Keratinocyte (primary cell): ENCODE data around the gene B3GNT5.

Experiments used
- EZH2 ChIP-seq: IDR thresholded peaks from one replicate; pipeline ENCODE4 v1.6.1; 2012; ENCODE audit warnings: inconsistent platforms, mild to moderate bottlenecking, low read length, moderate library complexity
- TF ChIP-seq, protein P1 (sequence below), 3 experiments: IDR thresholded peaks in 1 of 3; conservative IDR thresholded peaks in 1 of 3; optimal IDR thresholded peaks in 1 of 3; 2 replicates in 2 of 3; 3 replicates in 1 of 3; pipeline versions ENCODE3 to v1.5.1; 2011; ENCODE audit warnings: low read length in 3 of 3, mild to moderate bottlenecking in 3 of 3, moderate library complexity in 2 of 3, control low read depth in 1 of 3, inconsistent platforms in 1 of 3; ENCODE audit not compliant: insufficient read depth in 2 of 3; ENCODE audit errors: extremely low read depth in 1 of 3

GRCh38 chr3:183244219-183244618 lies 8.8 kb upstream of the B3GNT5 start:
- TF ChIP-seq, protein P1, sequence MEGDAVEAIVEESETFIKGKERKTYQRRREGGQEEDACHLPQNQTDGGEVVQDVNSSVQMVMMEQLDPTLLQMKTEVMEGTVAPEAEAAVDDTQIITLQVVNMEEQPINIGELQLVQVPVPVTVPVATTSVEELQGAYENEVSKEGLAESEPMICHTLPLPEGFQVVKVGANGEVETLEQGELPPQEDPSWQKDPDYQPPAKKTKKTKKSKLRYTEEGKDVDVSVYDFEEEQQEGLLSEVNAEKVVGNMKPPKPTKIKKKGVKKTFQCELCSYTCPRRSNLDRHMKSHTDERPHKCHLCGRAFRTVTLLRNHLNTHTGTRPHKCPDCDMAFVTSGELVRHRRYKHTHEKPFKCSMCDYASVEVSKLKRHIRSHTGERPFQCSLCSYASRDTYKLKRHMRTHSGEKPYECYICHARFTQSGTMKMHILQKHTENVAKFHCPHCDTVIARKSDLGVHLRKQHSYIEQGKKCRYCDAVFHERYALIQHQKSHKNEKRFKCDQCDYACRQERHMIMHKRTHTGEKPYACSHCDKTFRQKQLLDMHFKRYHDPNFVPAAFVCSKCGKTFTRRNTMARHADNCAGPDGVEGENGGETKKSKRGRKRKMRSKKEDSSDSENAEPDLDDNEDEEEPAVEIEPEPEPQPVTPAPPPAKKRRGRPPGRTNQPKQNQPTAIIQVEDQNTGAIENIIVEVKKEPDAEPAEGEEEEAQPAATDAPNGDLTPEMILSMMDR (optimal IDR thresholded peaks at IDR 0.05 in 1 of 3, IDR thresholded peaks at IDR 0.05 in 1 of 3, conservative IDR thresholded peaks at IDR 0.05 in 1 of 3; ENCODE audit: extremely low read depth in 1 of 3, insufficient read depth in 2 of 3, low read length in 3 of 3): no peak
- TF ChIP-seq EZH2: no peak
